ENCODE results near the gene RTEL1. TPM values are rescaled to one million over a fixed set of nuclear protein-coding genes. Genes with fewer than 3 reads are reported as not detected.
A peak's percentile ranks its signal among the peaks of the same experiment; 100 is the strongest.

The RTEL1 gene
- total RNA-seq, 2 donors from 2014 or later = 13.5 to 17.3 TPM

DNA sequence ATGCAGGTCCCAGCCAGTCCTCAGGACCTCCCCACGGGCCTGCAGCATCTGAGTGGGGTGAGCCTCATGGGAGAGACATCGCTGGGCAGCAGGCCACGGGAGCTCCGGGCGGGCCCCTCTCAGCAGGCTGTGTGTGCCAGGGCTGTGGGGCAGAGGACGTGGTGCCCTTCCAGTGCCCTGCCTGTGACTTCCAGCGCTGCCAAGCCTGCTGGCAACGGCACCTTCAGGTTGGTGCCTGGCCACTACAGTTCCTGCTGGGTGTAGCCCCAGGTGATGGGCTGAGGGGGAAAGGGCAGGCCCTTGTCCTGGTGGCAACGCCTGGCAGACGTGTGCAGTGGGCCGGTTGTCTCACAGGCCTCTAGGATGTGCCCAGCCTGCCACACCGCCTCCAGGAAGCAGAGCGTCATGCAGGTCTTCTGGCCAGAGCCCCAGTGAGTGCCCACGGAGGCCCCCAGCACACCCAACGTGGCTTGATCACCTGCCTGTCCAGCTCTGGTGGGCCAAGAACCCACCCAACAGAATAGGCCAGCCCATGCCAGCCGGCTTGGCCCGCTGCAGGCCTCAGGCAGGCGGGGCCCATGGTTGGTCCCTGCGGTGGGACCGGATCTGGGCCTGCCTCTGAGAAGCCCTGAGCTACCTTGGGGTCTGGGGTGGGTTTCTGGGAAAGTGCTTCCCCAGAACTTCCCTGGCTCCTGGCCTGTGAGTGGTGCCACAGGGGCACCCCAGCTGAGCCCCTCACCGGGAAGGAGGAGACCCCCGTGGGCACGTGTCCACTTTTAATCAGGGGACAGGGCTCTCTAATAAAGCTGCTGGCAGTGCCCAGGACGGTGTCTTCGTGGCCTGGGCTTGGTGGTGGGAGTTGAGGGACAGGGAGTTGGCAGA, 37.6 kb downstream of the RTEL1 start:
- ATAC-seq (peak; percentile 5 to 56), DNase-seq (peak; percentile 64)
- intact Hi-C loops (cut with DNase I) = no loop called here

DNA sequence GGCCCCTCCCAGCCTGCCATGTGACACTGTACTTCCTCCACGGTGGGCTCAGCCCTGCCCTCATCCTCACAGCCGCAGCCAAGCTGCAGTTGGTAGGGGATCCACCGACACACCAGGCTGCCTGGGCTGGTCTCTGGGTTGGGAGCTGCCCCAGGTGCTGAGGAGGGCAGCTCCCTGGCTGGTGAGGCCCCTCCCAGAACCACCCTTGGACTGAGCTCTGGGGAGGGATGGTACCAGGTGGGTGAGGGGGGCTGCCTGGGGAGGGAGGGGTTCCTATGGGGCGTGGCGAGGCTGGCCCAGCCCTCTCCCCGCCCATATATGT, 38.2 kb downstream of the RTEL1 start:
- intact Hi-C loops (cut with DNase I) = no loop called here
- no peak for DNase-seq
- peak; percentile 7 to 27 for ATAC-seq

GRCh38 chr20:63696628-63697356, 38.7 kb downstream of the RTEL1 start, which contains the start of gene TNFRSF6B:
Gene TNFRSF6B (plus strand): TSS chr20:63696652. CDS start chr20:63696768, 116 bp downstream.
- peak; percentile 2 to 3 for ATAC-seq
- intact Hi-C loops (cut with DNase I) = no loop called here
- peak; percentile 31 for DNase-seq

DNA sequence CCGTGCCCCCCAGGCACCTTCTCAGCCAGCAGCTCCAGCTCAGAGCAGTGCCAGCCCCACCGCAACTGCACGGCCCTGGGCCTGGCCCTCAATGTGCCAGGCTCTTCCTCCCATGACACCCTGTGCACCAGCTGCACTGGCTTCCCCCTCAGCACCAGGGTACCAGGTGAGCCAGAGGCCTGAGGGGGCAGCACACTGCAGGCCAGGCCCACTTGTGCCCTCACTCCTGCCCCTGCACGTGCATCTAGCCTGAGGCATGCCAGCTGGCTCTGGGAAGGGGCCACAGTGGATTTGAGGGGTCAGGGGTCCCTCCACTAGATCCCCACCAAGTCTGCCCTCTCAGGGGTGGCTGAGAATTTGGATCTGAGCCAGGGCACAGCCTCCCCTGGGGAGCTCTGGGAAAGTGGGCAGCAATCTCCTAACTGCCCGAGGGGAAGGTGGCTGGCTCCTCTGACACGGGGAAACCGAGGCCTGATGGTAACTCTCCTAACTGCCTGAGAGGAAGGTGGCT, 39.3 kb downstream of the RTEL1 start:
- ATAC-seq (no peak), DNase-seq (no peak)
- intact Hi-C loops (cut with DNase I) = no loop called here

DNA sequence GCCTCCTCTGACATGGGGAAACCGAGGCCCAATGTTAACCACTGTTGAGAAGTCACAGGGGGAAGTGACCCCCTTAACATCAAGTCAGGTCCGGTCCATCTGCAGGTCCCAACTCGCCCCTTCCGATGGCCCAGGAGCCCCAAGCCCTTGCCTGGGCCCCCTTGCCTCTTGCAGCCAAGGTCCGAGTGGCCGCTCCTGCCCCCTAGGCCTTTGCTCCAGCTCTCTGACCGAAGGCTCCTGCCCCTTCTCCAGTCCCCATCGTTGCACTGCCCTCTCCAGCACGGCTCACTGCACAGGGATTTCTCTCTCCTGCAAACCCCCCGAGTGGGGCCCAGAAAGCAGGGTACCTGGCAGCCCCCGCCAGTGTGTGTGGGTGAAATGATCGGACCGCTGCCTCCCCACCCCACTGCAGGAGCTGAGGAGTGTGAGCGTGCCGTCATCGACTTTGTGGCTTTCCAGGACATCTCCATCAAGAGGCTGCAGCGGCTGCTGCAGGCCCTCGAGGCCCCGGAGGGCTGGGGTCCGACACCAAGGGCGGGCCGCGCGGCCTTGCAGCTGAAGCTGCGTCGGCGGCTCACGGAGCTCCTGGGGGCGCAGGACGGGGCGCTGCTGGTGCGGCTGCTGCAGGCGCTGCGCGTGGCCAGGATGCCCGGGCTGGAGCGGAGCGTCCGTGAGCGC, 39.9 kb downstream of the RTEL1 start:
- no peak for DNase-seq
- ATAC-seq = no peak
- intact Hi-C loops (cut with DNase I) = no loop called here

DNA sequence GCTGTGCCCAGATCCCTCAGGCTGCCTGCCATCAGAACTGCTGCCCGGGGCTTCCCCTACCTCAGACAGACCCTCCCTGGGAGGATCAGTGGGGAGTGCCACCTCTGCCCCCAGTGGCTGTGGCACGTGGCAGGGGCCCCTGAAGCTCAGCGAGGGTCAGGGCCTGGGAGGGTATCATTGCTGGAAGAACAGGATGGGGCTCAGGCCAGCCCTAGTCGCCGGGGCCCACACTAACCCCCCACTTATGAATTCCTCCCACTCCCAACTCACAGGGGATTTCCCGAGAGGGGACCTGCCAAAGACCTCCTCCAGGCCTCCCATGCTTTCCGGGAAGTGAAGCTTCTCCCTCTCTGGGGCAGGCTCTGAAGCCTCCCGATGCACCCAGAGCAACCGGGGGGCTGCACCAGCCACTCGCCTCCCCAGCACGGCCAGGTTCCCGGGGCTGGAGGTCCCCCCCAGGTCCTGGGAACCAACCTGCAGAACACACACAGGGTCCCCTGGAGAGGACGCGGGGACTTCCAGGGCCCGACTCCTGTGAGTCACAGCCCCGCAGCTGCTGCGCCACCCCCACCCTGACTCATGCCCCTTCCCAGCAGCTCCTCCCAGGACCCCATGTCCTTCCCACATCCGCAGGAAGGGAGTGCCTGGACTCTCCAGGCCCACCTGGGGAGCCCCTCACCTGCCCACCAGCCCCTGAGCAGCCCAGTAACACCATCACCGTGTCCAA, 40.8 kb downstream of the RTEL1 start:
- peak; percentile 9 to 45 for ATAC-seq
- DNase-seq = peak; percentile 79
- intact Hi-C loops (cut with DNase I) = no loop called here

DNA sequence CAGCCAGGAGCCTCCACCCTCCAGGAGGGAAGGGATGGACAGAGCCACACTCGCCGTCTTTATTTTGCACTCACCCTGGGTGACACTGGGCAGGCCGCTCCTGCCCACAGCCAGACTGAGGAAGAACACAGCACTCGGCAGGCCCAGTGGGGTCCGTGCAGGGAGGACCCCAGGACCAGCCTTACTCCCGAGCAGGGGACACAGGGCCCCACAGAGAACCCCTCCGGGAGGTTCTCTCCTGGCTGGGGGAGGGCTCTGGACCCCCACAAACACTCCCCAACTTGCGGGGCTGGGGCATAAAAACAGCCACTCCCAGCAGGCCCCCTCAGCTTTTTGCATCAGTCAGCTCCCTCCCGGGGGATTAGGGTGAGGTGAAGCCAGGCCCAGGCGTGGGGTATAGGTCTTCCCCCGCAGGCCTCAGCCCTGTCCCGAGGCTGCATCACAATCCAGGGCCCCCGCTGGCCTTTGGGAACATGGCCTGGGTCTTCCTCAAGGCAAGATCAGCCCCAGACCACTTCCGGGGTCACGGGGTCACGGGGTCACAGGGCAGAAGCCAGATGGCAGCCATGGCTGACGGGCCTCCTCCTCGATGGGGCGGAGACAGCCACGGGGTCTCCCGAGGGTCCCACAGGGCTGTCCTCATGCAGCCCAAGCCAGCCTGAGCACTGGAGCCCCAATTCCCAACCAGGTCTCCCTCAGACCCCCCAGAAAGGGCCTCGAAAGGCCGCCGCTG, 41.5 kb downstream of the RTEL1 start:
- DNase-seq = peak; percentile 31
- ATAC-seq = no peak
- intact Hi-C loops (cut with DNase I) = no loop called here

GRCh38 chr20:63700199-63701050, 42.3 kb downstream of the RTEL1 start:
- intact Hi-C loops (cut with DNase I) = no loop called here
- DNase-seq (peak; percentile 21), ATAC-seq (no peak)

GRCh38 chr20:63701051-63701328, 42.9 kb downstream of the RTEL1 start:
- ATAC-seq (no peak), DNase-seq (no peak)

GRCh38 chr20:63701329-63702035, 43.4 kb downstream of the RTEL1 start:
- intact Hi-C loops (cut with DNase I) = no loop called here
- DNase-seq = peak; percentile 20
- ATAC-seq = no peak

More at GRCh38 chr20:63701051-63701328, 42.9 kb downstream of the RTEL1 start:
- intact Hi-C loops (cut with DNase I) = no loop called here

GRCh38 chr20:63702036-63702665, 44.0 kb downstream of the RTEL1 start:
- ATAC-seq = no peak
- peak; percentile 22 for DNase-seq
- intact Hi-C loops (cut with DNase I) = no loop called here

DNA sequence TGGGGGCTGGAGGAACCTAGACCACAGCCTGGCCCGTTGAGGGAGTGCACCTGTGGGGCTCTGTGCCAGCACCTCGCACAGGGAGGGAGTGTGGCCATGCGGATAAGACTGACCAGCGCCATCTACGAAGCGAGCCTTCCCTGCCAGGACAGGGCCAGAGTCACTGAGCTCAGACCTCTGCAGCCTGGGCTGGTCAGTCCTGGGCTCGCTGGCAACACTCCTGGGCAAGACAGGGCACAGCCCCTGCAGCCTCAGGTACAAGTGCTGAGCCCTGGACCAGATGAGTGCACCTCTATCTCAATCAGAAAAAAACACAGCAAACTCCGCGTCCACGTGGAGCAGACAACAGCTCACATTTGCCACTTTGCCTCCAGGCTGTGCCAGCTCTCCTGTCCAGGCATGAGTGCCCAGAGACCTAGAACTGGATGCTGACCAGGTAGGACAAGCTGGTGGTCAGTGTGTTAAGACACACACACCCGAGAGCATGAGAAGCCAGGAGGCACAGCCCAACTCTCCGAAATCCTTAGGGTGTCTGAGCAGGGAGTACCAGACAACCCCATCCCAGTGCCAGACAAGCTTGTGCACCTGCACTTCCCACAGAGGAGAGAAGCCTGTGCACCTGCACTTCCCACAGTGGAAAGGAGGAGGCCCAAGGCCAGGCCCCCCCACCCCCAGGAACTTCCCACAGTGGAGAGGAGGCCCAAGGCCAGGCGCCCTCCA, 44.8 kb downstream of the RTEL1 start:
- no peak for DNase-seq
- intact Hi-C loops (cut with DNase I) = no loop called here

DNA sequence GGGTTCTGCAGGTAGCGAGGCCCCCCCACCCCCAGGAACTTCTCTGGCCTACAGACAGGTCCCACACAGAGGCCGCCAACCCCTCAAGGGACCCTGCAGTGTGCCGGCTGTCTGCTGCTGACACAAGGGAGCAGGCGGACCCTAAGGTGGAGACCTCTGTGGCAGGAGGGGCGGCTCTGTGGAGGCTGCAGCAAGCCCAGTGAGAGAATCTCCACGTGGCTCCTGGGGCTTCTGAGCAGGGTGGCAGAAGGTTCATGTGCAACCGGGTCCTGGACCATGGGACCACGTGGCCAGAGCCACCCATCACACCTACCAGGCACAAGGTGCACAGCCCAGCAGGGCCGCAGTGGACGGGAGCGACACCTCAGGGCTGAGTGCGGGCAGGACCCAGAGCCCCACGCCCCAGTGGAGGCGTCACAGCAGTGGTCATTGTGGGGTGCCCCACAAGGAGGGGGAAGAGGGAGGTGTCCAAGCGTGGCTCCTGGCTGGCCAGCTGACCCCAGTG, 45.4 kb downstream of the RTEL1 start:
- intact Hi-C loops (cut with DNase I) = no loop called here
- ATAC-seq = no peak
- no peak for DNase-seq

More for the DNA sequence above, 44.8 kb downstream of the RTEL1 start:
- ATAC-seq = no peak

DNA sequence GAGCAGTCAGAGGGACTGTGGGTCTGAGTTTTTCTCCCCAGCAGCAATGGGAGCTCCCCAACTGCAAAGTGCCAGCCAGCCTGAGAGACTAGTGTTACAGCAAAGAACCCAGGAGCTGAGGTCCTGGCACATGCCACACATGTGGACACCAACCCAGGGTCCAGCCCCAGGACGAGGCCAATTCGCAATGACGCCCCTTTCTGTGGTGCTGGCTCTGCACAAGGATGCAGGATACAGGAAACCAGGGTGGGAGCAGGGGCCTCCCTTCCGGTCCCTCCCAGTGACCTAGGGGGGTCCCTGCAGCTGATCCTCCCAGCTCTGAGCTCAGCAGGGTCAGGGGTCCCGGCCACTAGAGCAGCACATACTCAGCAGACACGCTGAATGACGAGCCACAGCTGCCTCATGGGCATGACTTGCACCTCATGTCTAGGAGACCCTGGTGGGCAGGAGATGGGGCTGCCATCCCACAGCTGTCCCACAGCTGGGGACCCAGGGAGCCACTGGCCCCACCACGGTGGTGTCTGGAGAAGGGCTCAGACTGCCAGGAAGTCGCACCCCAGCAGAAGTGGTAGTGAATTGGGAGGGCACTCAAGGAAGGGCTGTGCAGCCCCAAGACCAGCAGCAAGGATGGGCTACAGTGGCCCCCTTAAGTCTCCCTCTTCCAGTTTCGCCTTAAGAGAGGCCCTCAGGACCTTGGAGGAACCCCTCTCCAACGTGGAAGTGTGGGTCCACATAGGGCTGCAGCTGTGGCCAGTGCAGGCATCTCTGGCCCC, 46.0 kb downstream of the RTEL1 start:
- DNase-seq (no peak), ATAC-seq (no peak)
- intact Hi-C loops (cut with DNase I) = no loop called here

DNA sequence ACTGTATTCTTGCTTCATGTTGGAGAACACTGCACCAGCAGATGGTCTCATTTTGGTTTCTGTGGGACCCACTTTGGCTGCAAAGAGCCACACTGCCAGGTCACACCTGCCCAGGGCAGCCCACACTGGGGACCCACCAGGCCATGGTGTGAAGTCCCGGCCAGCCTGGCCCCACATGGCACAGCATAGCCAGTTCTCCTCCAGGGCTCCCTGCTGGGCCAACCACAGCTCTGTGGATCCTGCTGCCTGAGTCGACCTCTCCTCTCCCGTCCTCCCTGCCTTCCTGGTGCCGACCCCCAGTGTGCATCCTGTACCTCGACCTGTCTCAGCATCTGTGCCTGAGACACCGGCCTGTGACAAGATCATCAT, 46.6 kb downstream of the RTEL1 start:
- intact Hi-C loops (cut with DNase I) = no loop called here
- ATAC-seq (no peak), DNase-seq (no peak)
